Left renal pelvis (tissue), 4 donors: ENCODE data around the gene RBM15. TPM values are rescaled to one million over a fixed set of nuclear protein-coding genes. Genes with fewer than 3 reads are reported as not detected.

Source experiments
- DNase-seq, 4 donors: peaks; one replicate each; pipeline ENCODE4 v3.0.0-alpha.2; 2013; ENCODE audit warnings: low read depth in 4 of 4, low spot score in 3 of 4
- polyA plus RNA-seq, 4 donors: library from polyadenylated mRNA; unstranded; fragments of 120-200 nt; gene quantifications; one replicate each; pipeline ENCODE4 v1.2.1, GENCODE V29; 2013; ENCODE audit not compliant: insufficient read length in 4 of 4

Gene RBM15
- polyA plus RNA-seq, 4 donors, result 10.0 to 13.4 (median 10.3) TPM

DNA sequence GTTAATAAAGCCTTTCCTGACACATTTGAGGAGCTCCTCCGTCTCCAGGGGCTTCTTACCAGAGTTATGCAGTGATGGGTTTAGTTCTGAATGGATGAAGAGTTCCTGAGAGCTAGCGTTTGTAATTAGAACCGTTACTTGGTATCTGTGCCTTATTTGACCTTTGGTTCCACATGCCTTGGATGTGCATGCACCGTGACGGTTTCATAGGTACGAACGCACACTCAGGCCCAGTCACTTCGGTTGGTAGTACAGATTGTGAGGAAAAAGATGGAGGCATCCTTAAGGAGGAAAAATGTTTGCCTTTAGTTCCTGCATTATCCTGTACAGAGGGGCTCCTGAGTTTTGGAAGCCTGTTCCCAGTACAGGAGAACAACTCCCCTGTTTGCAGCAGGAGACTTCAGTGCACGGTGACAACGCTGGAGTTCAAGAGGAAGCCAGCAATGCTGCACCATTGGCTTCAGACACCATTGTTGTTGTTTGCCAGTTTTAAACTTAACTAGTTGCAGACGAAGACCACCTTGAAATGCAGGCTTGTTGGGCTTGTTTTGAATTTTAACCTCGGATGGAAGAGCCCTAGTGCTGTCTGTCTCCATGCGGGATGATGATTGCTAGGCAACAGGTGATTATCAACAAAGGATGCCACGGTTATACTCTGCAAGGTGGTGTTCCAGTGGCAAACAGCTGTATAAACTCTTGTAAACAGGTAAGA lies 8.2 kb downstream of the RBM15 start:
- DNase-seq, result no peak

DNA sequence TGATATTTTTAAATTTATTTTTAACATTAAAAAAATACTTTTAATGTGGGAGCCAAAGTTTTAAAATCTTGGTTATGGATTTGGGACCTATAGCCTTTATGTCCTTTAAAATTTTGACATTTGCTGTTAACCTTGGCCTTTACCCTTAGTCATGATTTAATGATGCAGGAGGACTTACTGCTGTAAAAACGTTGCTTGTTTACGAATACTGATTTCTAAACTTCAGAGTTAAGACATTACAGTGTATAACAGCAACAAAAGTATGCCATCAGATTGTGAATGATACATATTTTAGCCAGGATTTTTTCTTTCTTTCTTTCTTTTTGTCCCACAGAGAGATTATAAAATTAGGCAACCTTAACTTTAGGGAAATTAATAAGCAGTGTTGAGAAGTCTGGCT lies 8.9 kb downstream of the RBM15 start:
- DNase-seq, result no peak

DNA sequence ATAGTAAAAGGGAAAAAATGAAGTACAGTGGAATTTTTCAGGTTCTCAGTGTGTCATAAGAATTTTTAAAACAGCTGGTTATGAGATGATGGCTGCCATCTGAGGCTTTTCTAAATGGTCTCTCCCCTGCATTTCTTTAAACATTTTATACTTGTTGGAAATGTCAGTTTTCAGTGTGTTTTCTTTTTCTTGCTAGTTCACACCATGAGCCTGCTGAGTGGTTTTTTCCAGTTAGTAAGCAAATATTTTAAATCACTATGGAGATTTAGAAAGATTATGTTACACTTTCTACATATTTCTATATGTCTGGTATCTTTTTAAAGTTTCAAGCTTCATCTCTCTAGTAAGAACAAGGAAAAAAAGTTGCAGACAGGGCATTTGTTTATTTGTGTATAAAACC lies 9.6 kb downstream of the RBM15 start:
- DNase-seq, result no peak

DNA sequence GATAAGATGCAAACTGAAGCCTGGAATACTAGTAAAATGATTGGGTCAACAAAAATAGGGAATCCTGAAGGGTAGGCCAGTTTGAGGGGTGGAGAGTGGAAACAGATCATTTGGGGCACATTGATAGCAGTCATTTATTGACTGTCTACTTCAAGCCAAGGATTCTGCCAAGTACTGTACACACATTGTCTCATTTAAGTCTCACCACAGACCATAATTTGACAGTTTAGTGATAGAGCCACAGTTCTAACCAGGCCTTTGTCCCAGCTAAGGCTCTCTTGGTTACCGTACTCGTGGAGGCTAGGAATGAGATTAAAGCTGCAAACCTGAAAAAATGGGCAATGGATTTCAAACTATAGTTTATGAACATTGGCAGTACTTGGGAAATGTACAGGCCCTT lies 11.2 kb downstream of the RBM15 start:
- no peak for DNase-seq

- DNase-seq, result no peak
Measured at GRCh38 chr1:110355321-110355720, 16.1 kb downstream of the RBM15 start.

GRCh38 chr1:110356379-110356778 lies 17.2 kb downstream of the RBM15 start:
- no peak for DNase-seq

GRCh38 chr1:110360431-110360830 lies 21.3 kb downstream of the RBM15 start:
- no peak for DNase-seq

DNA sequence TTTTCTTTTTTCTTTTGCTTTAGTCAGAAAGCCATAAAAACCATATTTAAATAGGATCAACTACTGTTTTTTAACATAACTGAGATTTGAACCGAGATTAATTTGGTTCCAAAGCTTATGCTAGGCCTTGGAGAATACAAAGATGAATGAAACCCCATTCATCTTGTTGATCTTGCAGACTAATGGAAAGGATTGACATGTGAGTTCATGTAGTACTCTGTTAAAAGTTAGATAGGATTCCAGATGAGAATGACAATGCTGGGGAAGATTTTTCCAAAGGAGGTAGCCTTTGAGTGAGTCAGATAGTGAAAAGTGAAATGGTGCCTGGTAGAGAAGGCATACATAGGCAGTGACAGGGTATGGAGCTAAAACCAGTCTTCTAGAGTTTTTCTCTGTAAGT lies 22.7 kb downstream of the RBM15 start:
- DNase-seq, result no peak

DNA sequence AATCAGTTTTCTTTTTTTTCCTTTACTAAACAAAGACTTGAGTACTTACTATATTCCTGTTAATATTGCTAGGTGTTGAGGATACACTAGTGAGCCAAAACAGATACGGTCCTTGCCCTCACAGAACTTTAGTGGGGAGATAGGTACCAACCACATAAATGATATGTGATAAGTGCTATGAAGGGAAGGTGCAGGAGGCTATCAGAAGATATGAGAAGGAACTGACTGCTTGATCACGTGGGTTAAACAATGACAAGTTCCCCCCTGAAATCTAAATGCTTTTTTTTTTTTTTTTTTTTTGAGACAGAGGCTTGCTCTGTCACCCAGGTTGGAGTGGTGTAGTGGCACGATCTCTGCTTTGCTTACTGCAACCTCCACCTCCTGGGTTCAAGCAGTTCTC lies 25.0 kb downstream of the RBM15 start:
- no peak for DNase-seq

DNA sequence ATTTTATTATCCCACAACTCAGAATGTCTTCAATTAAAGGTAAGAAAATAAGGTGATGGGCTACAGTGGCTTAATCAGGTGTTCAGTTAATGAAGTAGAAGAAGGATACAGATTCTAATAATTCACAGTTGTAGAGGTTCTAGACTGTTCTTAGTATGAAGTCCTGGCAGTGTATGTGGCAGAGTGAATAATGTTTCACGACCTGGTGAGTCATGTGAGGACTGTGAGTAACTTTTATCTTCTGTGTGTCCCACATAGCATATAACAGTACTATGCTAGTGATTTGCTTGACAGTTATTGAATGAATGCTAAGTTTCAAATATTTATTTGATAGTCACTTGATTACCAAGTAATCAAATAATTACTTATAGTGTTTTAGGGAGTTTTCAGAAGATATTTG lies 31.6 kb downstream of the RBM15 start:
- DNase-seq, result no peak

- no peak for DNase-seq
Measured at GRCh38 chr1:110375490-110375889, 36.3 kb downstream of the RBM15 start.

- no peak for DNase-seq
Measured at GRCh38 chr1:110380672-110381283, 41.6 kb downstream of the RBM15 start.

- no peak for DNase-seq
Measured at GRCh38 chr1:110383251-110383990, 44.2 kb downstream of the RBM15 start.

GRCh38 chr1:110384581-110385321 lies 45.6 kb downstream of the RBM15 start:
- no peak for DNase-seq

GRCh38 chr1:110385369-110385768 lies 46.2 kb downstream of the RBM15 start:
- no peak for DNase-seq

DNA sequence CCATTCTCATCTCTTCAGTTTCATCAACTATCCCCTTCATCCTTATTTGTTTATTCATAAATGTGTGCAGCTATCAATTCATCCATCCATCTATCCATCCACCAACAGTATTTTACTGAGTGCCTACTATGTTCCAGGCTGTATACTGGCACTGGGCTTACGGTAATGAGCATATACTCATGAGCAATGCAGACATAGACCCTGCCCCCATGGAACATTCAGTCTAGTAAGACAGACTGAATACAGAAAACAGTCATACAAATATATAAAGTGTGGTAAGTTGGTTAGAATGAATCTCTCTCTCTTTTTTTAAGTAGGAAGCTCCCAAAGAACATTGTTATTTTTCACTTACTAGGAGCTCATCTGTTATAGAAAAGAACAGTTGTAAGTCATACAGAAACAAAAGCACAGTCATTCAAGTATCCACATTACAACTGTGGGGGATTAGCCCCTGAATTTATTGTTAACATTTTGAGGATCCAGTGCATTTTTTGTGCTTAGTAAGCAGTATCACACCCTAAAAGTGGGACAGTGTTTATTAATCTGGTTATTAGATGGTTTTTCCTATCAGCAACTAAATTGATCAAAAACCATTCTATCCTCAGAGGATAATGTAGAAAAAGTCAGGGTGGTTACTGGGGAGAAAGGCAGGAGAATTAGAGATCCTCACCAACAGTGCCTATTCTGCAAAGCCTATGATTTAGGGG lies 48.0 kb downstream of the RBM15 start:
- DNase-seq, result no peak

DNA sequence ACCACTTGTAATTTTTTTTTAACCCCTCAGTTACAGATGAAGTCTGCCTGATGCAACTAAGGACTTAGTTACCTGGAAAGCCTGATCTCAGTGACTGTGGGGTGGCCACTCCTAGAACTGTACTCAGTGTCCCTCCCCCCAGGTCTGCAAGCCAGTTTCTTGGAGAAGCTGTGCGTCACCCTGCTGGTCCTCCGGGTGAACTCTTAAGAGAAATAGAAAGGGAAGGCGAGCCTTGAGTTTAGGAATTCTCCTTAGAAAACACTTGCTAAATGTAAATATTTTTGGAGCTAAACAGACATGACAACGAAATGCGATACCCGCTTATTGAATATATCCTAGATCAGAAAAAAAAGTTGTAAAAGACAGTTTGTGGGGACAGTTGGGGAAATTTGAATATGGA lies 50.9 kb downstream of the RBM15 start:
- no peak for DNase-seq

- no peak for DNase-seq
Measured at GRCh38 chr1:110390692-110391245, 51.6 kb downstream of the RBM15 start, which contains the start of gene SLC16A4. Gene SLC16A4, minus strand, starts transcription at chr1:110391026. Its CDS starts 1,703 bp downstream, at chr1:110389323.

DNA sequence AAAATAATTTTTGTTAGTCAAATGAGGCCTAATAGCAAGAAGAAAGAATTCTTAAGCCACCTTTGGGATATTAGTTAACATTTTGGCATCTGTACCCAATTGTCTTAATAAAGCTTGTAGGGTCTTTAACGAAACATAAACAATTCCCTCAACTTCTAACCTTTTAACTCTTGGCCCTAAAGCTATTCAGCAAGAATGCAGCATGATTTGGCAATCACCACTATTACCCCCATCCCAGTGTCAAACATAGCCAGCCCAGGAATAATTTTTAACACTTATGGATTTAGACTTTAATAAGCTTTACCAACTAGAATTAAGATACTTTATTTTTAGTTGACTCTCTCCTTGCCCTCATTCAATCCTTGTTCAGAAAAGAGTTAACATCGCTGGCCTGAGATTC lies 54.1 kb downstream of the RBM15 start:
- no peak for DNase-seq
